GM23248 (cell line): Measurements from ENCODE around the gene AARSD1.
"Not testable (repeated sequence)": the region's sequence is repeated elsewhere in the genome, so short reads cannot be mapped to it uniquely, and the experiment has no call there.

Source experiments
- EZH2 ChIP-seq: fragments of 200-600 bp; sonication (generic); IDR thresholded peaks from 2 replicates; pipeline ENCODE4 v1.6.1; 2018; ENCODE audit warnings: antibody characterized with exemption, mild to moderate bottlenecking; ENCODE audit not compliant: insufficient read depth, poor library complexity, severe bottlenecking
- EZH2phosphoT487 ChIP-seq: fragments of 200-600 bp; sonication (generic); IDR thresholded peaks from 2 replicates; pipeline ENCODE4 v1.6.1; 2018; ENCODE audit warnings: antibody characterized with exemption, moderate library complexity, mild to moderate bottlenecking, low read depth; ENCODE audit not compliant: insufficient read depth

DNA sequence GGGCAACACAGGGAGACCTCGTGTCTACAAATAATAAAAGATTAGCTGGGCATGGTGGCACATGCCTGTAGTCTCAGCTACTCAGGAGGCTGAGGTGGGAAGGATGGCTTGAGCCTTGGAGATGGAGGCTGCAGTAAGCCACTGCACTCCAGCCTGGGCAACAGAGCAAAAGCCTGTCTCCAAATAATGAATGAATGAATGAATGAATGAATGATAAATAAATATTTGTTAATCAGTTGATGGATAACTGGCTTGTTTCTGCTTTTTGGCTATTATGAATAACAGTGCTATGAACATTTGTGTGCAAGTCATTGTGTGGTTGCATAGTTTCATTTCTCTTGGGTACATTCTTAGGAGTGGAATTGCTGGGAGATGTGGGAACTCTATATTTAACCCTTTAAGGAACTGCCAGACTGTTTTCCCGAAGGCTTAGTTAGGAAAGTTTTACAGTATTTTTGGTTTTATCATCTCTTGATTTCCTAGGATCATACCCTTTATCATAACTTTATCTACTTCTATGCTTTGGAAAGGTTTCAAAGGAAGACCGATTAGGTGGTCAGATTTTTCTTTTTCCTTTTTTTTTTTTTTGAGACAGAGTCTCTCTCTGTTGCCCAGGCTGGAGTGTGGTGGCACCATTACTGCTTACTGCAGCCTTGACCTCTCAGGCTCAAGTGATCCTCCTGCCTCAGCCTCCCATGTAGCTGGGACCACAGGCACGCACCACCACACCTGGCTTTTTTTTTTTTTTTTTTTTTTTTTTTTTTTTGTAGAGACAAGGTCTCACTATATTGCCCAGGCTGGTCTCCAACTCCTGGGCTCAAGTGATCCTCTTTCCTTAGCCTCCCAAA is 47.6 kb downstream of the AARSD1 start:
- not testable (repeated sequence) for TF ChIP-seq EZH2, EZH2phosphoT487
